IMR-90 (cell line): ENCODE results near the gene HLA-A. TPM values are rescaled to one million over a fixed set of nuclear protein-coding genes. Genes with fewer than 3 reads are reported as not detected.

ENCODE experiments used
- ATAC-seq: fragments of 200-7000 bp; cut with Tn5 transposase; 2 replicates; pipeline ENCODE4 v1.9.1; 2020; ENCODE audit warnings: low read depth, mild to moderate bottlenecking, moderate library complexity
- BruUV-seq: library from RNA; stranded (reverse); fragments of 400-500 nt; replicated peaks from 2 replicates; lab custom pipeline; 2021; lab: Mats Ljungman, UMichigan
- CTCF ChIA-PET: fragments of 300-600 bp; formaldehyde crosslinking; extraction: SDS; loops from one replicate; lab custom pipeline; 2021; ENCODE audit warnings: antibody characterized with exemption; lab: Yijun Ruan, JAX
- POLR2A ChIA-PET: fragments of 300-600 bp; sonication (Branson Sonifier 250); formaldehyde crosslinking; loops from one replicate; lab custom pipeline; 2022; ENCODE audit warnings: antibody characterized with exemption; ENCODE audit not compliant: unreplicated experiment; lab: Charles Lee
- DNase-seq: peaks from one replicate; pipeline ENCODE4 v3.0.0; 2013
- H2AFZ ChIP-seq: replicated peaks from 2 replicates; pipeline ENCODE3; 2013; ENCODE audit warnings: low read length, mild to moderate bottlenecking; ENCODE audit not compliant: poor library complexity
- H2AK5ac ChIP-seq: 2 replicates; pipeline ENCODE4 v1.6.1; 2013; ENCODE audit warnings: low read depth, low read length, inconsistent platforms
- H2AK9ac ChIP-seq: replicated peaks from 2 replicates; pipeline ENCODE3; 2013; ENCODE audit warnings: mild to moderate bottlenecking, low read depth, low read length, moderate library complexity; ENCODE audit not compliant: poor library complexity
- H2BK120ac ChIP-seq: 2 replicates; pipeline ENCODE4 v1.6.1; 2013; ENCODE audit warnings: low read depth, low read length, inconsistent platforms
- H2BK15ac ChIP-seq: 3 replicates; pipeline ENCODE4 v1.6.1; 2013; ENCODE audit warnings: low read depth, low read length, inconsistent platforms
- H2BK20ac ChIP-seq: 2 replicates; pipeline ENCODE4 v1.6.1; 2013; ENCODE audit warnings: low read depth, mild to moderate bottlenecking, inconsistent platforms, low read length, moderate library complexity
- H2BK5ac ChIP-seq: 2 replicates; pipeline ENCODE4 v1.6.1; 2013; ENCODE audit warnings: mild to moderate bottlenecking, low read depth, low read length, inconsistent platforms; ENCODE audit not compliant: poor library complexity, severe bottlenecking
- H3K14ac ChIP-seq: replicated peaks from 2 replicates; pipeline ENCODE4 v1.6.1; 2013; ENCODE audit warnings: low read depth, low read length, inconsistent platforms
- H3K18ac ChIP-seq: 2 replicates; pipeline ENCODE4 v1.6.1; 2013; ENCODE audit warnings: low read depth, low read length, control low read depth
- H3K23ac ChIP-seq: 2 replicates; pipeline ENCODE4 v1.6.1; 2013; ENCODE audit warnings: low read depth, low read length, inconsistent platforms
- H3K27ac ChIP-seq: 2 replicates; pipeline ENCODE4 v1.5.1; 2013; ENCODE audit warnings: mild to moderate bottlenecking, control low read depth, low read length; ENCODE audit not compliant: insufficient read depth
- H3K27me3 ChIP-seq: 2 replicates; pipeline ENCODE4 v1.6.1; 2013; ENCODE audit warnings: low read length; ENCODE audit not compliant: control insufficient read depth, insufficient read depth
- H3K36me3 ChIP-seq: 2 replicates; pipeline ENCODE4 v1.6.1; 2013; ENCODE audit warnings: low read length, mixed read lengths; ENCODE audit not compliant: control insufficient read depth, insufficient read depth
- H3K4ac ChIP-seq: 2 replicates; pipeline ENCODE4 v1.6.1; 2013; ENCODE audit warnings: low read depth, low read length, inconsistent platforms
- H3K4me1 ChIP-seq: 2 replicates; pipeline ENCODE4 v1.6.1; 2013; ENCODE audit warnings: low read length, mixed read lengths; ENCODE audit not compliant: control insufficient read depth, insufficient read depth
- H3K4me2 ChIP-seq: 2 replicates; pipeline ENCODE4 v1.6.1; 2013; ENCODE audit warnings: low read depth, mild to moderate bottlenecking, control low read depth, low read length, moderate library complexity
- H3K4me3 ChIP-seq: 2 replicates; pipeline ENCODE4 v1.5.1; 2013; ENCODE audit warnings: low read depth, mild to moderate bottlenecking, control low read depth, low read length, moderate library complexity; ENCODE audit not compliant: insufficient read depth
- H3K56ac ChIP-seq: 2 replicates; pipeline ENCODE4 v1.6.1; 2013; ENCODE audit warnings: low read length, inconsistent platforms; ENCODE audit not compliant: insufficient read depth; ENCODE audit errors: extremely low read depth
- H3K79me1 ChIP-seq, 2 experiments: 2 replicates each; pipeline ENCODE4 v1.6.1; 2013; ENCODE audit warnings: low read length in 2 of 2, inconsistent platforms in 1 of 2, low read depth in 1 of 2
- H3K9ac ChIP-seq: 2 replicates; pipeline ENCODE4 v1.6.1; 2013; ENCODE audit warnings: low read depth, low read length, control low read depth
- H3K9me1 ChIP-seq: 2 replicates; pipeline ENCODE4 v1.6.1; 2013; ENCODE audit warnings: low read length, inconsistent platforms; ENCODE audit not compliant: insufficient read depth
- H3K9me3 ChIP-seq: 2 replicates; pipeline ENCODE4 v1.6.1; 2013; ENCODE audit warnings: low read length; ENCODE audit not compliant: control insufficient read depth, insufficient read depth
- H4K20me1 ChIP-seq: 2 replicates; pipeline ENCODE4 v1.6.1; 2013; ENCODE audit warnings: low read length, inconsistent platforms; ENCODE audit not compliant: insufficient read depth
- H4K5ac ChIP-seq: 2 replicates; pipeline ENCODE4 v1.6.1; 2013; ENCODE audit warnings: mild to moderate bottlenecking, low read depth, low read length, control low read depth
- H4K8ac ChIP-seq, 2 experiments: 2 replicates each; pipeline ENCODE4 v1.6.1; 2013; ENCODE audit warnings: low read depth in 2 of 2, low read length in 2 of 2, control low read depth in 1 of 2, inconsistent platforms in 1 of 2
- H4K91ac ChIP-seq: 2 replicates; pipeline ENCODE4 v1.6.1; 2013; ENCODE audit warnings: low read depth, low read length, inconsistent platforms; ENCODE audit not compliant: insufficient read depth
- BHLHE40 ChIP-seq: fragments of 150-350 bp; IDR thresholded peaks from 2 replicates; pipeline ENCODE4 v1.6.1; 2016; ENCODE audit warnings: mild to moderate bottlenecking, low read depth, low read length
- CEBPB ChIP-seq: IDR thresholded peaks from 2 replicates; pipeline ENCODE4 v1.6.1; 2012; ENCODE audit warnings: low read depth, low read length, improper control_type of control experiment
- CHD1 ChIP-seq: IDR thresholded peaks from 2 replicates; pipeline ENCODE4 v1.6.1; 2012; ENCODE audit warnings: low read depth, low read length, improper control_type of control experiment
- ELK1 ChIP-seq: fragments of 150-350 bp; IDR thresholded peaks from 2 replicates; pipeline ENCODE4 v1.6.1; 2016; ENCODE audit warnings: low read depth, mild to moderate bottlenecking, low read length, moderate library complexity, borderline replicate concordance
- FOS ChIP-seq: fragments of 150-350 bp; IDR thresholded peaks from 2 replicates; pipeline ENCODE4 v1.6.1; 2016; ENCODE audit warnings: low read depth, low read length
- MAFK ChIP-seq: IDR thresholded peaks from 2 replicates; pipeline ENCODE4 v1.6.1; 2012; ENCODE audit warnings: low read depth, low read length, improper control_type of control experiment
- MXI1 ChIP-seq: IDR thresholded peaks from 2 replicates; pipeline ENCODE4 v1.6.1; 2012; ENCODE audit warnings: low read depth, mild to moderate bottlenecking, low read length, moderate library complexity, borderline replicate concordance
- NFE2L2 ChIP-seq: fragments of 150-350 bp; IDR thresholded peaks from 2 replicates; pipeline ENCODE4 v1.6.1; 2016; ENCODE audit warnings: low read depth, mild to moderate bottlenecking, low read length
- POLR2A ChIP-seq: IDR thresholded peaks from 2 replicates; pipeline ENCODE4 v1.6.1; 2012; ENCODE audit warnings: mild to moderate bottlenecking, low read depth, low read length
- RCOR1 ChIP-seq: IDR thresholded peaks from 2 replicates; pipeline ENCODE4 v1.6.1; 2012; ENCODE audit warnings: mild to moderate bottlenecking, low read length, improper control_type of control experiment; ENCODE audit not compliant: insufficient replicate concordance
- RFX5 ChIP-seq: IDR thresholded peaks from 2 replicates; pipeline ENCODE4 v1.8.0; 2012; ENCODE audit warnings: low read depth, mild to moderate bottlenecking, low read length, moderate library complexity
- WGBS, 2 experiments: methylation state at CpG; one replicate each; pipeline versions ENCODE4 v1.1.5 to v1.1.7; 2013; ENCODE audit warnings: missing lambda C conversion rate in 2 of 2; ENCODE audit not compliant: insufficient read length in 1 of 2; ENCODE audit errors: extremely low coverage in 2 of 2; 5-methylcytosine and 5-hydroxymethylcytosine counted together
- dilution Hi-C: fragments of 300-500 bp; cut with HindIII; formaldehyde crosslinking; loops from one replicate; pipeline ENCODE4 v1.14.3; 2018; ENCODE audit warnings: low sequenced_read_pairs; ENCODE audit not compliant: unreplicated experiment
- in situ Hi-C: fragments of 300-500 bp; cut with MboI; formaldehyde crosslinking; loops from 3 replicates; pipeline ENCODE4 v1.14.3; 2019; ENCODE audit warnings: low sequenced_read_pairs, inconsistent platforms, mixed read lengths
- intact Hi-C: fragments of 100-400 bp; cut with micrococcal nuclease; formaldehyde crosslinking; loops from 2 replicates; pipeline ENCODE4 v1.10.0; 2022
- polyA plus RNA-seq, 3 experiments: library from polyadenylated mRNA; depleted of rRNA; stranded (reverse); fragments of >200 nt; gene quantifications; 2 replicates each; pipeline ENCODE4 v1.2.3, GENCODE V29; 2012; ENCODE audit warnings: low replicate concordance in 1 of 3
- total RNA-seq: library from RNA; depleted of rRNA; stranded (reverse); fragments of >200 nt; gene quantifications from 2 replicates; pipeline ENCODE4 v1.2.3, GENCODE V29; 2012
- TF ChIP-seq, protein P1 (sequence below): conservative IDR thresholded peaks from 2 replicates; pipeline ENCODE4 v1.5.1; 2012; ENCODE audit warnings: mild to moderate bottlenecking, low read depth, low read length, improper control_type of control experiment

HLA-A gene
- total and polyA plus RNA-seq, 2 of the 4 experiments (the other 2 are of a cell fraction) = 94.5 to 218 TPM

DNA sequence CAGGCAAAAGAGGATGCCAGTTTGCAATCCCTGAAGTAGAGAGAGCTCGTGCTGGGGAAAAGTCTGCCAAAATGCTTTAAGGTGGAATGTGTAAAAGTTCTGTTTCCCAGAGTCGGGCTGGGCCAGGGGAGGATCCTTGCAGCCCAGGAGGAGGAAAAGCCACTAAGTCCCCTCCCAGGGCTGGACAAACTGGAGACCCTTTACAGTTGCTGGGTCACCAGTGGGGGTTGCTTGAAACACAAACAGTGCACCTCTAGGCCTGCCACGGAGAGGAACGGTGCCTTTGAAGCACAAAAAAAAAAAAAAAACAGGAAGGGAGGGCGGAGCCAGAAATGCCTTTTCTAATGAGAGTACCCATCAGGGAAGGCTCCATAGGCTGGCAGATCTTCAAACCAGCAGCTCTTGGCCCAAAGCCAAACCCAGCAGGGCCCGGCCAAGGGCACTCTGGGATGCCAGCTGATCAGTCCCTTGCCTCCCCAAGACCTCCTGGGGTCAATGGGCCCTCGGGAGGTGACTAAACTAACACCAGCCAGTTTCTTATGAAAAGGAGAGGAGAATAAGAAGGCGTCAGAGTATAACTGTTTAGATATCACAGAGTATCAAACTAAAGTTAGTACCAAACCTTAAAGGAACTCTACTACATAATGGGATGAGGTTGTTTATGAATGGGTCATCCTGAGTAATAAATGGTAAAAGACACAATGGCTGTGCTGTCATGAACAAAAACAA is 23.7 kb downstream of the HLA-A start:
- Histone ChIP-seq H2BK5ac (peak overlapping the region; percentile 92), H3K4me3 (0 out of 2 replicates have a peak overlapping the region, but pooled peaks have one; percentile 8), H3K9me1 (no peaks in the 10 kb centered on the region; the same call in 1 of the 2 replicates), H4K5ac (peak overlapping the region; percentile 31), H2BK20ac (peak overlapping the region; percentile 22), H2AK9ac (peak overlapping the region; percentile 79), H3K27me3 (no peaks in the 10 kb centered on the region), H3K79me1 (no peaks in the 10 kb centered on the region; a peak in 2 of 4 replicates), H4K20me1 (no peaks in the 10 kb centered on the region), H3K36me3 (no peaks in the 10 kb centered on the region), H3K23ac (peak overlapping the region; percentile 39; the same call in 1 of the 2 replicates), H4K8ac (peak overlapping the region; percentile 86 to 93), H3K9ac (peak overlapping the region; percentile 88), H3K27ac (peak overlapping the region; percentile 97), H3K4me2 (peak overlapping the region; percentile 84), H2BK120ac (peak overlapping the region; percentile 89), H2BK15ac (peak overlapping the region; percentile 82; the same call in 2 of the 3 replicates), H3K56ac (peak overlapping the region; percentile 90), H2AK5ac (peak overlapping the region; percentile 27; the same call in 1 of the 2 replicates), H3K18ac (peak overlapping the region; percentile 73), H3K4ac (peak overlapping the region; percentile 93), H2AFZ (peak overlapping the region; percentile 83), H3K4me1 (peaks cover 5% of the 10 kb centered on the region; the same call in 1 of the 2 replicates), H3K14ac (peak overlapping the region; percentile 79; the same call in 1 of the 2 replicates), H4K91ac (peak overlapping the region; percentile 96), H3K9me3 (no peaks in the 10 kb centered on the region)
- TF ChIP-seq CHD1 = no peak
- no peak for TF ChIP-seq MXI1
- TF ChIP-seq RFX5 = no peak
- TF ChIP-seq RCOR1 = no peak
- TF ChIP-seq FOS = no peak
- no peak for TF ChIP-seq MAFK
- no peak for TF ChIP-seq BHLHE40
- TF ChIP-seq NFE2L2 = no peak
- TF ChIP-seq CEBPB = no peak
- TF ChIP-seq POLR2A = no peak
- TF ChIP-seq, protein P1, sequence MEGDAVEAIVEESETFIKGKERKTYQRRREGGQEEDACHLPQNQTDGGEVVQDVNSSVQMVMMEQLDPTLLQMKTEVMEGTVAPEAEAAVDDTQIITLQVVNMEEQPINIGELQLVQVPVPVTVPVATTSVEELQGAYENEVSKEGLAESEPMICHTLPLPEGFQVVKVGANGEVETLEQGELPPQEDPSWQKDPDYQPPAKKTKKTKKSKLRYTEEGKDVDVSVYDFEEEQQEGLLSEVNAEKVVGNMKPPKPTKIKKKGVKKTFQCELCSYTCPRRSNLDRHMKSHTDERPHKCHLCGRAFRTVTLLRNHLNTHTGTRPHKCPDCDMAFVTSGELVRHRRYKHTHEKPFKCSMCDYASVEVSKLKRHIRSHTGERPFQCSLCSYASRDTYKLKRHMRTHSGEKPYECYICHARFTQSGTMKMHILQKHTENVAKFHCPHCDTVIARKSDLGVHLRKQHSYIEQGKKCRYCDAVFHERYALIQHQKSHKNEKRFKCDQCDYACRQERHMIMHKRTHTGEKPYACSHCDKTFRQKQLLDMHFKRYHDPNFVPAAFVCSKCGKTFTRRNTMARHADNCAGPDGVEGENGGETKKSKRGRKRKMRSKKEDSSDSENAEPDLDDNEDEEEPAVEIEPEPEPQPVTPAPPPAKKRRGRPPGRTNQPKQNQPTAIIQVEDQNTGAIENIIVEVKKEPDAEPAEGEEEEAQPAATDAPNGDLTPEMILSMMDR = no peak
- no peak for TF ChIP-seq ELK1
- ChIA-PET POLR2A (no interaction called here), CTCF (interaction anchor here (0.6 kb wide), 1 partner anchor 1055 kb away, joined by 5 read pairs; no protein-coding TSS in a partner anchor)
- peak; percentile 19 for ATAC-seq
- WGBS, 2 experiments = 0% methylated on average over 1 of the region's 8 CpGs; no CpG with 5 or more reads in 1 of the 2 experiments
- in situ Hi-C loops = no loop called here
- intact Hi-C loops = loop anchor here (1.0 kb wide), 1 partner anchor 24 kb away; the partner anchor contains the start of gene HLA-A
- peak; percentile 57 for DNase-seq
- dilution Hi-C loops = no loop called here
- BruUV-seq = no TSS peak
